Pancreas (tissue), 10 donors: ENCODE measurements around the gene UCK1. TPM values are rescaled to one million over a fixed set of nuclear protein-coding genes. Genes with fewer than 3 reads are reported as not detected.

Source experiments
- ATAC-seq, 4 donors: fragments of 200-7000 bp; cut with Tn5 transposase; one replicate each; pipeline versions ENCODE4 v1.8.0 to v1.9.1; 2020; ENCODE audit warnings: mild to moderate bottlenecking in 4 of 4, moderate library complexity in 4 of 4
- DNase-seq, 6 donors: peaks; one replicate each; pipeline ENCODE4 v3.0.0-alpha.2; 2020
- FAIRE-seq: peaks from 2 replicates; lab custom pipeline; 2012; peaks lifted over from hg19 to GRCh38; lab: Jason Lieb, UNC
- H3K27ac ChIP-seq, 4 donors: fragments of 200-600 bp; sonication (generic); 1 replicate in 3 of 4; 2 replicates in 1 of 4; pipeline versions ENCODE4 v1.5.0 to v1.8.0; 2020
- H3K27me3 ChIP-seq, 4 donors: fragments of 200-600 bp; one replicate each; pipeline ENCODE4 v1.8.0; 2021
- H3K36me3 ChIP-seq, 3 donors: fragments of 200-600 bp; sonication (generic) in 1 of 3; one replicate each; pipeline versions ENCODE4 v1.5.0 to v1.8.0; 2020 to 2021
- H3K4me1 ChIP-seq, 3 donors: fragments of 200-600 bp; one replicate each; pipeline ENCODE4 v1.8.0; 2021
- H3K4me3 ChIP-seq, 4 donors: fragments of 200-600 bp; sonication (generic) in 2 of 4; one replicate each; pipeline versions ENCODE4 v1.5.0 to v1.8.0; 2020 to 2021
- H3K9me3 ChIP-seq, 4 donors: fragments of 200-600 bp; one replicate each; pipeline ENCODE4 v1.8.0; 2021
- WGBS, 2 donors: extraction: QIAGEN DNeasy Blood & Tissue Kit; methylation state at CpG; one replicate each; pipeline ENCODE4 v1.1.7; 2013; 5-methylcytosine and 5-hydroxymethylcytosine counted together
- intact Hi-C, 3 donors: fragments of 100-400 bp; cut with DNase I; formaldehyde crosslinking; loops; one replicate each; pipeline versions ENCODE4 v1.11.1 to v1.14.2; 2022
- polyA plus RNA-seq, 2 donors: library from polyadenylated mRNA; stranded (reverse); fragments of 200-250 nt; gene quantifications; one replicate each; pipeline ENCODE4 v1.2.3, GENCODE V29; 2013
- total RNA-seq, 6 donors: library from RNA; stranded (reverse); fragmentation: NEBNext Ultra II Directional in 4 of 6; extraction: Animal tissue kit (Norgen Biotek cat#: 25700) in 4 of 6; gene quantifications; one replicate each; pipeline versions ENCODE4 v1.2.1 to v1.2.4, GENCODE V29; 2021 to 2023
- TF ChIP-seq, protein P1 (sequence below), 4 donors: fragments of 200-600 bp; sonication (generic) in 3 of 4; IDR thresholded peaks; one replicate each; pipeline versions ENCODE4 v1.5.0 to v1.8.0; 2021; ENCODE audit warnings: antibody characterized with exemption in 4 of 4
- donor health status: healthy with polysubstance abuse.
- donor health status: DM: no; HTN: no; CAD: no; lungs with moderate emphysema.
- donor health status: DM: no; HTN: no; CAD: no.
- donor health status: control.
- donor health status: control.
- donor health status: Bipolar disorder and iron deficiency.
- donor health status: DM: yes; HTN: yes; CAD: no.
- donor health status: DM: no; HTN: no; CAD: no.
- donor health status: DM: no; HTN: no; CAD: no.
- donor health status: DM: yes; HTN: yes; CAD: no.

Gene UCK1
- total and polyA plus RNA-seq, 8 donors: 11.2 to 31.2 (median 18.2) TPM

DNA sequence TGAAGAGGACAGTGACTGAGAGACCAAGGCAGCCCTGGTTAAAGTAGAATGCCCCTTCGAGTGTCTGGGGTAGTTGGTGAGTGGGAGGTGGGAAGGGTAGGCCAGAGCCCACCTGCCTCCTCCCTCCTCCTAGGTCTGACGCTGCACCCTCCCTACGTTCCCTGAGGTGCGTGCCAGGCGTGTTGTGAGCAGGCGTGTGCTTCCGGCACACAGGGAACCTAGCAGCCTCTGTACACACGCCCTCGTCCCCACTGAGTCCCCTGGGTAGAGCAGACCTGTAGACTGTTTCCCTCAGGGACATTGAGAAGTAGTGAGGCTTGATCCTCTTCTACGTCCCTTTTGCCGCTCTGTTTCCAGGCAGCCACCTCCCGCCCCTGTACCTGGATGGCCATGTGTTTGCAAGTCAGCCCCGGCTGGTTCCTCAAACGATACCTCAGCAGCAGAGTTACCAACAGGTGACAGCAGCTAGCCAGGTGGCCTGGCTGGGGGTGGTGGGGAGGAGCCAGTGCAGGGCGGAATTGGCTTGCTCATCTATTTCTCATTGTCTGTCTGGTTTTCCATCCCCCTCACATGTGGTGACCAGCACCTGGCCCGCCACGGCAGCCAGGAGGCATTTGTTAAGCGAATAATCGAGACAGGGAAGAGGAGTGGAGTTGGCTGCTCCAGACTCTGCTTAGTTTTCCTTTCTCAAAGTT lies 45.2 kb downstream of the UCK1 start:
- Histone ChIP-seq H3K36me3 (peaks cover 17 to 91% (median 73%) of the 10 kb centered on the region in 3 donors), H3K4me3 (no peak overlapping the region), H3K27ac (no peak overlapping the region), H3K4me1 (no peaks in the 10 kb centered on the region), H3K9me3 (no peaks in the 10 kb centered on the region), H3K27me3 (no peaks in the 10 kb centered on the region)
- intact Hi-C loops: no loop called here
- DNase-seq: peak in 1 of 6 donors; percentile 56
- TF ChIP-seq, protein P1, sequence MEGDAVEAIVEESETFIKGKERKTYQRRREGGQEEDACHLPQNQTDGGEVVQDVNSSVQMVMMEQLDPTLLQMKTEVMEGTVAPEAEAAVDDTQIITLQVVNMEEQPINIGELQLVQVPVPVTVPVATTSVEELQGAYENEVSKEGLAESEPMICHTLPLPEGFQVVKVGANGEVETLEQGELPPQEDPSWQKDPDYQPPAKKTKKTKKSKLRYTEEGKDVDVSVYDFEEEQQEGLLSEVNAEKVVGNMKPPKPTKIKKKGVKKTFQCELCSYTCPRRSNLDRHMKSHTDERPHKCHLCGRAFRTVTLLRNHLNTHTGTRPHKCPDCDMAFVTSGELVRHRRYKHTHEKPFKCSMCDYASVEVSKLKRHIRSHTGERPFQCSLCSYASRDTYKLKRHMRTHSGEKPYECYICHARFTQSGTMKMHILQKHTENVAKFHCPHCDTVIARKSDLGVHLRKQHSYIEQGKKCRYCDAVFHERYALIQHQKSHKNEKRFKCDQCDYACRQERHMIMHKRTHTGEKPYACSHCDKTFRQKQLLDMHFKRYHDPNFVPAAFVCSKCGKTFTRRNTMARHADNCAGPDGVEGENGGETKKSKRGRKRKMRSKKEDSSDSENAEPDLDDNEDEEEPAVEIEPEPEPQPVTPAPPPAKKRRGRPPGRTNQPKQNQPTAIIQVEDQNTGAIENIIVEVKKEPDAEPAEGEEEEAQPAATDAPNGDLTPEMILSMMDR (IDR thresholded peaks at IDR 0.05): no peak
- ATAC-seq: peak in 2 of 4 donors; percentile 48 to 64
- 84 to 85% methylated on average over 19 of the region's 19 CpGs for WGBS, 2 donors
- FAIRE-seq: no peak

DNA sequence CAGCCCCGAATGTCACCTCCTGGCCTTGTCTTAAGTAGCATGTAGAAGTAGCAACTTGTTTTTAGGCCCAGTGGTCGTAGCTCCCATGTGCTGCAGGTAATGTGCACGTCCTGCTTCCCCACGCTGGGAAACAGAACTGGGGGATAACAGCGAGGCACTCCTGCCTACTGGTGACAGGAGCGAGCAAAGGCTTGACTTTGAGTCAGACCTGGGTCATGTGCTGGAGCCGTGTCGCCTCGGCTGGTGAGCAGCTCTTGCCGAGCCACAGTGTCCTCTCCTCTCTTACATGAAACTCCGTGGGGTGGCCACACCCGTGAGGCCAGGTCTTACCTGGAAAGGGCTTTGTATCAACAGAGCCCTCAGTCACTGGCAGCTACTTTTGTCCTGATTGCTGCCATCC lies 45.9 kb downstream of the UCK1 start:
- peak in 1 of 6 donors; percentile 34 for DNase-seq
- Histone ChIP-seq H3K36me3 (peaks cover 17 to 84% (median 66%) of the 10 kb centered on the region in 3 donors), H3K27me3 (no peaks in the 10 kb centered on the region), H3K27ac (no peak overlapping the region), H3K9me3 (no peaks in the 10 kb centered on the region), H3K4me1 (no peaks in the 10 kb centered on the region), H3K4me3 (no peak overlapping the region)
- 91 to 92% methylated on average over 12 of the region's 12 CpGs for WGBS, 2 donors
- no peak for ATAC-seq
- intact Hi-C loops: no loop called here
- TF ChIP-seq, protein P1 (IDR thresholded peaks at IDR 0.05): no peak
- FAIRE-seq: no peak

DNA sequence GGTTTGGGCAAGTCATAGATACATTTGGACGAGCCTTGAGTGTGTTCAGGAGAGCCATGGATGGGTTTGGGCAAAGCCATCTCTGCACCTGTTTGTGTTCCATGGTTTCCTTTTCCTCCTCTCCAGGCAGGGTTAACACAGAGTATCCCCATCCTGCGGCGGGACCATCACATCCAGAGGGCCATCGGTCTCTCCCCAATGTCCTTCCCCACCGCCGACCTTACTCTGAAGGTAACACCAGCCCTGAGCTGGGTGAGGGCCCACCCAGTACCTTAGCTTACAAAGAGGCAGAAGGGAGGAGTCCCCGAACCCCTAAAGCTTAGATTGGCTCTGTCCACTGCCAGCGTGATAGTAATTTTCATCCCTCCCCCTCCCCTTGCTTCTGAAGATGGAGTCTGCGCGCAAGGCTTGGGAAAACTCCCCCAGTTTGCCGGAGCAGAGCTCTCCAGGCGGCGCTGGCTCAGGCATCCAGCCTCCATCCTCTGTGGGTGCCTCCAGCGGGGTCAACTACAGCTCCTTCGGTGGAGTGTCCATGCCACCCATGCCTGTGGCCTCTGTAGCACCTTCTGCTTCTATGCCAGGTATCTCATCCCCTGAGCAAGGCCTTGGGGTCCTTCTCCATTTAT lies 46.4 kb downstream of the UCK1 start:
- no peaks in the 10 kb centered on the region for H3K9me3 ChIP-seq
- H3K4me1 ChIP-seq: no peaks in the 10 kb centered on the region
- H3K36me3 ChIP-seq: peaks cover 17 to 80% (median 70%) of the 10 kb centered on the region in 3 donors
- intact Hi-C loops: no loop called here
- ATAC-seq (no peak), FAIRE-seq (no peak), DNase-seq (peak in 1 of 6 donors; percentile 31)
- H3K27me3 ChIP-seq: no peaks in the 10 kb centered on the region
- no peak overlapping the region for H3K4me3 ChIP-seq
- WGBS, 2 donors: 93 to 95% methylated on average over 15 of the region's 15 CpGs
- TF ChIP-seq, protein P1 (IDR thresholded peaks at IDR 0.05): no peak
- no peak overlapping the region for H3K27ac ChIP-seq

DNA sequence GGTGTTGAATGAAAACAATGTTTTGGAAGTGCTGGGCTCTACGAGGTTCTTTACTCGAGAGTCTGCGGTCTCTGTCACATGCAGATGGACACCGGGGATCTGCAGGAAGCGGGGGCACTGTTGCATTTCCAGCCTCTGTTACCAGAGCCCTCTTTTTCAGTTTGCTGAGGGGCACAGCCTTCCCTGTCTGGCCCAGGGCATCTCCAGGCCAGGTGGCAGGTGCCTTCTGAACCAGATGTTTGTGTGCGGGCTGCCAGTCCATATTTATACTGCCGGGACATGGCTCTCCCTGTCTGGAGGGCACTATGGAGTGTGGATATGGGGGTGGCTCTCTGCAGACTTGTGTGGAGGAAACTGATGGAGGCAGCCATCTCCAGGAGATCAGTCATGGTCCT lies 47.0 kb downstream of the UCK1 start:
- WGBS, 2 donors: 95 to 96% methylated on average over 7 of the region's 7 CpGs
- TF ChIP-seq, protein P1 (IDR thresholded peaks at IDR 0.05): no peak
- intact Hi-C loops: no loop called here
- Histone ChIP-seq H3K36me3 (peaks cover 17 to 82% (median 73%) of the 10 kb centered on the region in 3 donors), H3K9me3 (no peaks in the 10 kb centered on the region), H3K27me3 (no peaks in the 10 kb centered on the region), H3K4me3 (no peak overlapping the region), H3K4me1 (no peaks in the 10 kb centered on the region), H3K27ac (no peak overlapping the region)
- ATAC-seq (no peak), FAIRE-seq (no peak), DNase-seq (peak in 1 of 6 donors; percentile 9)
